Esophagus muscularis mucosa (tissue), 3 donors: ENCODE measurements around the gene FRS3.

ENCODE experiments used
- CTCF ChIP-seq, 3 experiments: fragments of 200-600 bp in 2 of 3; fragments of 450-650 bp in 1 of 3; sonication (generic) in 2 of 3; IDR thresholded peaks; one replicate each; pipeline ENCODE4 v1.5.1; 2017 to 2019; ENCODE audit warnings: antibody characterized with exemption in 3 of 3, mild to moderate bottlenecking in 2 of 3, moderate library complexity in 1 of 3
- POLR2A ChIP-seq: fragments of 450-650 bp; IDR thresholded peaks from one replicate; pipeline ENCODE4 v1.6.1; 2017; ENCODE audit warnings: antibody characterized with exemption, moderate library complexity, mild to moderate bottlenecking, low read depth

DNA sequence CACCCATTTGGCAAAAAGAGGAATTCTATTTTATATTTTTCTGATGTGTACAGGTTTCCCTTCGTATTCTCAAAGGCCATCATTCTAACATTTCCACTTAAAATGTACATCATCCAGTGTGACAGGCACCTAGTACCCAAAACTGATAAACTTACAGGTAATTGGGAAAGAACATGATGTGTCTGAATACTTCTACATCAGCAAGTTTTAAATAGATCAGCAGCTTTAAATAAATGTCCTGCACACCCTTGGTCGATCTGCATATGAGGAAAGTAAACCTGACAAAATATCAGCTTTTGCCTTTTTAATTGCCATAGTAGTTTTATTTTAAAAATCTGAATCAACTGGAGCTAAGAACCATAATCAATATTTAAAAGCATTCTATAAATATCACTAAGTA, 34.3 kb upstream of the FRS3 start:
- TF ChIP-seq POLR2A (no peak), CTCF (IDR thresholded peaks at IDR 0.05) (no peak)
